HepG2 (cell line): Measurements from ENCODE around the gene P3H2. TPM values are rescaled to one million over a fixed set of nuclear protein-coding genes. Genes with fewer than 3 reads are reported as not detected.
A peak's percentile ranks its signal among the peaks of the same experiment; 100 is the strongest.

ENCODE experiments used
- ATAC-seq: fragments of 200-7000 bp; cut with Tn5 transposase; 3 replicates; pipeline ENCODE4 v1.9.1; 2020; ENCODE audit warnings: mild to moderate bottlenecking, moderate library complexity
- BruUV-seq: library from RNA; stranded (reverse); fragments of 400-500 nt; replicated peaks from 2 replicates; lab custom pipeline; 2021; lab: Mats Ljungman, UMichigan
- CTCF ChIA-PET: fragments of 300-600 bp; formaldehyde crosslinking; extraction: SDS; loops from one replicate; lab custom pipeline; 2021; ENCODE audit warnings: low total read pairs, inconsistent platforms, low intra/inter-chr PET ratio; lab: Yijun Ruan, JAX
- POLR2A ChIA-PET: fragments of 350-600 bp; sonication (Branson Sonifier 250); formaldehyde crosslinking; loops from one replicate; lab custom pipeline; 2020; ENCODE audit warnings: antibody characterized with exemption, inconsistent platforms; lab: Yijun Ruan, JAX
- DNase-seq: peaks from one replicate; pipeline ENCODE4 v3.0.0-alpha.2; 2015; ENCODE audit warnings: low spot score
- FAIRE-seq: peaks from 3 replicates; lab custom pipeline; 2011; peaks lifted over from hg19 to GRCh38; lab: Jason Lieb, UNC
- H2AFZ ChIP-seq: one replicate; pipeline ENCODE4 v1.6.1; 2011; ENCODE audit warnings: low read length, inconsistent platforms
- H3K27ac ChIP-seq: fragments of 300-600 bp; 3 replicates; pipeline ENCODE4 v1.8.0; 2011; ENCODE audit warnings: mixed run types, mild to moderate bottlenecking, mixed read lengths, low read length, inconsistent platforms; ENCODE audit not compliant: insufficient read depth; ENCODE audit errors: extremely low read length
- H3K27me3 ChIP-seq, 2 experiments: fragments of 200-600 bp in 1 of 2; 2 replicates in 1 of 2; 3 replicates in 1 of 2; pipeline versions ENCODE4 v1.6.0 to v1.8.0; 2011; ENCODE audit warnings: low read length in 2 of 2, mild to moderate bottlenecking in 2 of 2, moderate library complexity in 2 of 2, inconsistent platforms in 1 of 2; ENCODE audit not compliant: insufficient read depth in 2 of 2, control insufficient read depth in 1 of 2
- H3K36me3 ChIP-seq, 2 experiments: fragments of 200-600 bp in 1 of 2; replicated peaks in 1 of 2; 2 replicates in 1 of 2; 3 replicates in 1 of 2; pipeline versions ENCODE4 v1.5.1 to v1.8.0; 2011; ENCODE audit warnings: low read length in 2 of 2, inconsistent platforms in 1 of 2; ENCODE audit not compliant: insufficient read depth in 2 of 2, control insufficient read depth in 1 of 2
- H3K4me1 ChIP-seq: 2 replicates; pipeline ENCODE4 v1.5.1; 2012; ENCODE audit warnings: low read length, inconsistent platforms; ENCODE audit not compliant: insufficient read depth
- H3K4me2 ChIP-seq: 2 replicates; pipeline ENCODE4 v1.6.0; 2011; ENCODE audit warnings: low read depth, low read length, inconsistent platforms
- H3K4me3 ChIP-seq, 3 experiments: fragments of 200-600 bp in 1 of 3; sonication (generic), shearing (Covaris generic) in 1 of 3; replicated peaks in 1 of 3; 2 replicates each; pipeline ENCODE4 v1.5.1; 2011 to 2016; ENCODE audit warnings: low read length in 3 of 3, inconsistent platforms in 2 of 3, low read depth in 2 of 3, mild to moderate bottlenecking in 2 of 3, control low read depth in 1 of 3, mixed read lengths in 1 of 3; ENCODE audit not compliant: insufficient read depth in 1 of 3
- H3K79me2 ChIP-seq: one replicate; pipeline ENCODE4 v1.6.1; 2011; ENCODE audit warnings: low read length, inconsistent platforms; ENCODE audit not compliant: insufficient read depth
- H3K9ac ChIP-seq: 2 replicates; pipeline ENCODE4 v1.6.0; 2011; ENCODE audit warnings: mild to moderate bottlenecking, low read depth, low read length, inconsistent platforms; ENCODE audit not compliant: insufficient read depth
- H3K9me3 ChIP-seq: 2 replicates; pipeline ENCODE4 v1.5.1; 2012; ENCODE audit warnings: mild to moderate bottlenecking, low read length
- H4K20me1 ChIP-seq: 2 replicates; pipeline ENCODE4 v1.6.0; 2011; ENCODE audit warnings: inconsistent platforms, mild to moderate bottlenecking, low read length, moderate library complexity; ENCODE audit not compliant: insufficient read depth
- CSRNP2 ChIP-seq: sonication (generic); formaldehyde crosslinking; conservative IDR thresholded peaks from 2 replicates; pipeline ENCODE4 v1.8.0; 2022; ENCODE audit warnings: low read depth, missing genetic modification reagents
- DMAP1 ChIP-seq: IDR thresholded peaks from 2 replicates; pipeline ENCODE4 v1.6.1; 2016
- FOXM1 ChIP-seq: sonication (generic); formaldehyde crosslinking; IDR thresholded peaks from 2 replicates; pipeline ENCODE4 v1.5.0; 2020; ENCODE audit warnings: missing genetic modification reagents
- RBAK ChIP-seq: sonication (generic); formaldehyde crosslinking; IDR thresholded peaks from 2 replicates; pipeline ENCODE4 v1.5.1; 2020; ENCODE audit warnings: mild to moderate bottlenecking, missing genetic modification reagents
- SKIL ChIP-seq: sonication (generic); formaldehyde crosslinking; IDR thresholded peaks from 2 replicates; pipeline ENCODE4 v1.8.0; 2022; ENCODE audit warnings: missing genetic modification reagents, mild to moderate bottlenecking, moderate library complexity, borderline replicate concordance
- STAG1 ChIP-seq: sonication (generic); formaldehyde crosslinking; IDR thresholded peaks from 2 replicates; pipeline ENCODE4 v1.4.0; 2020; ENCODE audit warnings: missing genetic modification reagents
- TOE1 ChIP-seq: sonication (generic); formaldehyde crosslinking; IDR thresholded peaks from 2 replicates; pipeline ENCODE4 v1.4.0; 2020; ENCODE audit warnings: mild to moderate bottlenecking, missing genetic modification reagents
- WGBS: methylation state at CpG from one replicate; pipeline ENCODE4 v1.1.6; 2017; ENCODE audit warnings: low lambda C conversion rate; 5-methylcytosine and 5-hydroxymethylcytosine counted together
- in situ Hi-C: cut with HindIII; loops from 2 replicates; pipeline ENCODE4 v1.10.0; 2017; ENCODE audit warnings: low pct_unique_long_range_greater_than_20kb; ENCODE audit not compliant: extremely low pct_ligation_motif_present
- intact Hi-C: fragments of 100-400 bp; cut with micrococcal nuclease; formaldehyde crosslinking; loops from one replicate; pipeline ENCODE4 v1.10.0; 2022; ENCODE audit not compliant: unreplicated experiment
- polyA plus RNA-seq, 8 experiments: library from polyadenylated mRNA; depleted of rRNA in 3 of 8; stranded (reverse) in 7 of 8; unstranded in 1 of 8; fragments of >200 nt; fragmentation: Illumina TruSeq in 4 of 8; extraction: Trizol in 4 of 8; gene quantifications; 2 replicates each; pipeline versions ENCODE4 v1.2.1 to v1.2.3, GENCODE V29; 2011 to 2016; ENCODE audit warnings: low read depth in 4 of 8, missing spikeins in 1 of 8, mixed read lengths in 1 of 8; ENCODE audit not compliant: insufficient read depth in 1 of 8
- total RNA-seq, 5 experiments: library from RNA; depleted of rRNA; stranded (reverse); fragments of >200 nt; fragmentation: Illumina TruSeq; extraction: Trizol; gene quantifications; 2 replicates each; pipeline ENCODE4 v1.2.3, GENCODE V29; 2016; ENCODE audit warnings: low read depth in 1 of 5
- TF ChIP-seq, protein P1 (sequence below): sonication (generic); formaldehyde crosslinking; IDR thresholded peaks from 2 replicates; pipeline ENCODE4 v1.8.0; 2022; ENCODE audit warnings: mild to moderate bottlenecking, missing genetic modification reagents, borderline replicate concordance
- TF ChIP-seq, protein P2 (sequence below): sonication (generic); formaldehyde crosslinking; IDR thresholded peaks from 2 replicates; pipeline ENCODE4 v1.4.0; 2020; ENCODE audit warnings: missing genetic modification reagents

The P3H2 gene
- total and polyA plus RNA-seq, 2 of the 13 experiments (the other 11 are each of a cell fraction or from before 2014, with no cell fraction given), result not detected

DNA sequence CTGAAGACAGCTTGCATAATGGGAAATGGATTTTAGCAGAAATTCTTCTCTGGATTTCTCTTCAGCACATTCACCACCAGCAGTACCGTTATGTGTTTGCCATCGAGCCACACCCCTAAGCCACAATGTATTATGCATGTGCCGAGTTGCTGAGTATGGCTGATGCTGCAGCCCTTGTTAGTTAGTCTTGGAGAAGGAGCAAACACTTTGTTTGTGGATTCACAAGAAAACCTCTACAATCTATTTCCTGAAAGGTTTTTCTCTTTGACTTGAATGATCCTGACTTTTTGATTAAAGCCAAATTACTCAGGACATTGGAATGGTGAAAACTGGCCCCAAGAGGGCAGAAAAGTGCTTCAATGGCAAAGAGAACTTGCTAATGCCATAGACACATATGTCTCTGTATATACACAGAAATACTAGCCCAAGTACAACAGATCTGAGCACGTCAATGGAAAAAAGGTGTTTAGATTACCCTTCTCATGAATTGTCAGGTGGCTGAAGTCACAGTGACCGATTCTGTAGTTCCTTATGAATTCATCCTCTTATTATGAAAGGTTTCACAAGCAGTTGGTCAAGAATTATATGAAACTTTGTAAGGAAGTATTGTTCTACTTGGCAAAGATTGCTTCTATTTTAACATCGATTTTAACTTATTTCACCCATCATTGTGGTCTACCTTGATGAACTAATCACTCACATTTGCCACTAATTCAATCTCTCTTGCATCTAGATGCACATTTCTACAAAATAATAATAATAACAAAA, 103.0 kb downstream of the P3H2 start:
- Histone ChIP-seq H3K27ac (no peak overlapping the region), H3K4me2 (no peak overlapping the region), H3K9me3 (no peaks in the 10 kb centered on the region)

More for the DNA sequence above, 103.0 kb downstream of the P3H2 start:
- no peak overlapping the region for H3K9ac ChIP-seq
- no peak overlapping the region for H3K4me3 ChIP-seq
- intact Hi-C loops, result no loop called here
- TF ChIP-seq SKIL (CRISPR knock-in tag) (no peak), CSRNP2 (no peak), DMAP1 (CRISPR knock-in tag) (no peak), FOXM1 (CRISPR knock-in tag) (no peak), TOE1 (CRISPR knock-in tag) (no peak), STAG1 (CRISPR knock-in tag) (peak; percentile 30; the same call in 1 of the 2 replicates), RBAK (CRISPR knock-in tag) (no peak)
- TF ChIP-seq, protein P1, sequence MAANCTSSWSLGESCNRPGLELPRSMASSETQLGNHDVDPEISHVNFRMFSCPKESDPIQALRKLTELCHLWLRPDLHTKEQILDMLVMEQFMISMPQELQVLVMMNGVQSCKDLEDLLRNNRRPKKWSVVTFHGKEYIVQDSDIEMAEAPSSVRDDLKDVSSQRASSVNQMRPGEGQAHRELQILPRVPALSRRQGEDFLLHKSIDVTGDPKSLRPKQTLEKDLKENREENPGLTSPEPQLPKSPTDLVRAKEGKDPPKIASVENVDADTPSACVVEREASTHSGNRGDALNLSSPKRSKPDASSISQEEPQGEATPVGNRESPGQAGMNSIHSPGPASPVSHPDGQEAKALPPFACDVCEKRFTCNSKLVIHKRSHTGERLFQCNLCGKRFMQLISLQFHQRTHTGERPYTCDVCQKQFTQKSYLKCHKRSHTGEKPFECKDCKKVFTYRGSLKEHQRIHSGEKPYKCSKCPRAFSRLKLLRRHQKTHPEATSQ (CRISPR knock-in tag), result no peak
- TF ChIP-seq, protein P2, sequence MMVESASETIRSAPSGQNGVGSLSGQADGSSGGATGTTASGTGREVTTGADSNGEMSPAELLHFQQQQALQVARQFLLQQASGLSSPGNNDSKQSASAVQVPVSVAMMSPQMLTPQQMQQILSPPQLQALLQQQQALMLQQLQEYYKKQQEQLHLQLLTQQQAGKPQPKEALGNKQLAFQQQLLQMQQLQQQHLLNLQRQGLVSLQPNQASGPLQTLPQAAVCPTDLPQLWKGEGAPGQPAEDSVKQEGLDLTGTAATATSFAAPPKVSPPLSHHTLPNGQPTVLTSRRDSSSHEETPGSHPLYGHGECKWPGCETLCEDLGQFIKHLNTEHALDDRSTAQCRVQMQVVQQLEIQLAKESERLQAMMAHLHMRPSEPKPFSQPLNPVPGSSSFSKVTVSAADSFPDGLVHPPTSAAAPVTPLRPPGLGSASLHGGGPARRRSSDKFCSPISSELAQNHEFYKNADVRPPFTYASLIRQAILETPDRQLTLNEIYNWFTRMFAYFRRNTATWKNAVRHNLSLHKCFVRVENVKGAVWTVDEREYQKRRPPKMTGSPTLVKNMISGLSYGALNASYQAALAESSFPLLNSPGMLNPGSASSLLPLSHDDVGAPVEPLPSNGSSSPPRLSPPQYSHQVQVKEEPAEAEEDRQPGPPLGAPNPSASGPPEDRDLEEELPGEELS (CRISPR knock-in tag), result no peak
- in situ Hi-C loops, result no loop called here
- H4K20me1 ChIP-seq, result no peaks in the 10 kb centered on the region
- H3K27me3 ChIP-seq, result 0 out of 5 replicates have a peak, but pooled peaks cover 0 to 3% of the 10 kb centered on the region in 2 experiments
- 3% methylated on average over 6 of the region's 6 CpGs for WGBS
- no TSS peak for BruUV-seq
- CTCF ChIA-PET, result no interaction called here
- POLR2A ChIA-PET, result no interaction called here
- no peak for FAIRE-seq
- DNase-seq, result no peak
- H3K79me2 ChIP-seq, result no peaks in the 10 kb centered on the region
- no peaks in the 10 kb centered on the region for H3K36me3 ChIP-seq
- ATAC-seq, result no peak
- H3K4me1 ChIP-seq, result peaks cover 1% of the 10 kb centered on the region; the same call in 1 of the 2 replicates
- no peak overlapping the region for H2AFZ ChIP-seq
